A549 (cell line): ENCODE data around the gene SPANXC.

Experiments
- JUNB ChIP-seq: fragments of >200 bp; sonication (Bioruptor Twin); formaldehyde crosslinking; IDR thresholded peaks from 2 replicates; pipeline ENCODE4 v1.6.1; 2016
- TF ChIP-seq, protein P1 (sequence below): fragments of 250-450 bp; sonication (Bioruptor Pico); IDR thresholded peaks from 2 replicates; pipeline ENCODE4 v1.5.0; 2020; ENCODE audit warnings: low read depth, mild to moderate bottlenecking, moderate library complexity

DNA sequence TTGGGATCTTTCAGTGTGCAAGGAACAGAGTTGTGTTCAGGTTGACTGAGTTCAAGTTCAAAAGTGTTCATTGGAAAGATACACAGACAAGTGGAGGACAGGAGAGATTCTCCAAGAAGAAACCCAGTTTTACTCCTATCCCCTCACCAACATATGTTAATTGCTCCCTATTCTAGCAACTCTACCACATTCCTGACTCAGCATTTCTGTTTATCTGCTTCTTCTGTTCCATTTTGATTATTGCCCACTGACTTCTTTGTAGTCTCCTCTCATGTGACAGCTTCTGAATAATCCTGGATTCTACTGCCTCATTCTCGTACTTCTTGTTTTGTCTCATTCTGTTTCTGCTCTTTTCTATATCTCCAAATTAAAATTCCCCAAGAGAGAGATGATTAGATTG lies 15.8 kb upstream of the SPANXC start:
- TF ChIP-seq, protein P1, sequence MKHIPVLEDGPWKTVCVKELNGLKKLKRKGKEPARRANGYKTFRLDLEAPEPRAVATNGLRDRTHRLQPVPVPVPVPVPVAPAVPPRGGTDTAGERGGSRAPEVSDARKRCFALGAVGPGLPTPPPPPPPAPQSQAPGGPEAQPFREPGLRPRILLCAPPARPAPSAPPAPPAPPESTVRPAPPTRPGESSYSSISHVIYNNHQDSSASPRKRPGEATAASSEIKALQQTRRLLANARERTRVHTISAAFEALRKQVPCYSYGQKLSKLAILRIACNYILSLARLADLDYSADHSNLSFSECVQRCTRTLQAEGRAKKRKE (CRISPR knock-in tag), result no peak
- TF ChIP-seq JUNB, result no peak
